Iris pigment epithelial cell (primary cell): ENCODE measurements around the gene VPS4B.
"Not testable (repeated sequence)": the region's sequence is repeated elsewhere in the genome, so short reads cannot be mapped to it uniquely, and the experiment has no call there.

Experiments used
- DNase-seq: peaks from one replicate; pipeline ENCODE4 v3.0.0-alpha.2; 2011; ENCODE audit warnings: low read depth

Gene VPS4B

DNA sequence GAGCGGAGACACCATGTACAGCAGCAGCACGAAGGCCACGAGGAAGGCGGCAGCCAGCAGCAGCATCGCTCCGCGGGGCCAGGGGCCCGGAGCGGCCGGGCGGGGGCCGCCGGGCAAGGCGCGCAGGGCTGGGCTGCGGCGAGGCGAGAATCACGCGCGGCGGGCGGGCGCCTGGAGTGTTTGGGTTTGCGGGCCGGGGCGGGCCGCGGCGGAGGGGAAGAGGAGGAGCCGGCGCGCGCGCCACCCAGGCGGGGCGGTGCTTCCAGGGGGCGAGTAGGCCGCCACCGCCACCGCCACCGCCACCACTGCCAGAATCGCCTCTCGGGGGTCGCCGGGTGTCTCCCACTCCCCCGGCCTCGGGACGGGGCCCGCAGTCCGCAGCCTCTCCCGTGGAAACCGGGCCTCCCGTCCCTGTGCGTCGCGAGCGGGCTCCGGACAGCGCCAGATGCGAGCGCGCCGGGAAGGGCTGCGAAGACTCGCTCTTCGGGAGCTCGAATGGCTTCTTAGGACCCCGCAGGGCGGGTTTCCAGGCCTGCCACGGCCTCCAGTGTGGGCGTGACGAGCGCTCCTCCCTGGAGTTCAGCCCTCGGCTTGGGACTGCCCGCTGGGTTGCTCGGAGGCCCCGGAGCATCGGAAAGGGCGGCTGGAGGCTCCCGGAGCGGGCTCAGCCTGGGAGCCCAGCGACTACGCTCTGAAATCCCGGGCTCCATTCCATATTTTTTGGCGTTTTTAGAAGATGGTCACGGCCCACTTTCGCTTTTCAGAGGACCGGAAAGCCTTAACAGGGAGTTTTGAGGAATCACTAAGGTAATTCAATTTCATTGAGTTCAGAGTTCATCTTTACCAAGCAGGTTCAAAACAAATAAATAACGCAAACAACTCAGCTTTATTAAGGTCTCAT, 55.0 kb downstream of the VPS4B start, which contains the start of gene KDSR:
KDSR (minus strand) TSS at position 154 of the 901 bp plus-strand sequence; CDS start at position 66, 88 bp downstream.
- DNase-seq, result peak; percentile 99

DNA sequence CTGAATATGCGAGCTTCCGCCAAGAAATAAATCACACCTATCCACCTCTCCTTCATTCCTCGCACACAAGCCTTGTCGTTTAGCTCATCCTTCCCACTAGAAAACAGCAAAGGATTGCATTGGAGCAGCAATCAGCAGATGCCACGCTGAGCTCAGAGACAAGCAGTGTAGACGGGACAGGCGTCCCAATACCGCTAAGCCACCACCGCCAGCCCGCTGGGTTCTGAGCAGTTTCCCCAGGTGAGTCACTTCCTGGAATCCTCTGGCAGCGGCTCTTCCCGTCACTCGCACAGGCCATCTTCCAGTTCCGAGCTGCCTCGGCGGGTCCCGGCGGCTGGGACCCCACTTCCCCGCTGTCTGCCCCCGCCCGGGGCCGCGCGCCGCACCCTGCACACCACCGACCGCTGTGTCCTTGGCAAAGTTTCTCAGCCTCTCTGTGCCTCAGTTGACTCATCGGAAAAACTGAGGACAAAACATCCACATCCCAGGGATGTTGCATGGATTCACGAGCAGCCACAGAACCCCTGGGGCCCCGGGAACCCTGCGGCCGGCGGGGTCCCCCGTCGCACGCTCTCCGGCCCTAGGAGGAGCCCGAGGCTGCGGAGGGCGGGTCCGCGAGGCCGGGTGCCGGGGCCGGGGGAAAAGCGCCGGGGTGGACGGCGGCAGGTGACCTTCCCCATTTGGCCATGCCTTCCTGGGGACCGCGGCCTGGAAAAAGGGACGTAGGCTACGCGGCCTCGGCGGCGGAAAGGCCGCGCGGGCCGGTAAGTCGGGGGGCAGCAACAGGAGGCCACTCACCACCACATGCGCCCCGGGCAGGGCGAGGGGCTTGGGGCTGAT, 55.8 kb downstream of the VPS4B start:
- peak; percentile 68 for DNase-seq

DNA sequence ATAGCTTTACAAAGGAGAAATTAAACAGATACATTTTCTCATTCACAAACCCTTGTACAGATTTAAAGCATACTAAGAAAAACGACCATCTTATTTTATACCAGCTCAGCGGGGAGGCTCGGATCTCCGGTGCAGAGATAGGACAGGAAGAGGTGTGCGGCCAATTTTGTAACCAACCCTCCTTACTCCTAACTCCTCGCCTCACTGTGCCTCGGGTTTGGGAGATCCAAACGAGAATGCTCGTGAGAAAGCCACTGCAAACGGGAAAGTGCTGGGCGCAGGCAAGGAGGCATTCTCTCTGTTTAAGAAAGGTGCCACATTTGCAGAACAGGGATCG, 56.4 kb downstream of the VPS4B start:
- peak; percentile 30 for DNase-seq

DNA sequence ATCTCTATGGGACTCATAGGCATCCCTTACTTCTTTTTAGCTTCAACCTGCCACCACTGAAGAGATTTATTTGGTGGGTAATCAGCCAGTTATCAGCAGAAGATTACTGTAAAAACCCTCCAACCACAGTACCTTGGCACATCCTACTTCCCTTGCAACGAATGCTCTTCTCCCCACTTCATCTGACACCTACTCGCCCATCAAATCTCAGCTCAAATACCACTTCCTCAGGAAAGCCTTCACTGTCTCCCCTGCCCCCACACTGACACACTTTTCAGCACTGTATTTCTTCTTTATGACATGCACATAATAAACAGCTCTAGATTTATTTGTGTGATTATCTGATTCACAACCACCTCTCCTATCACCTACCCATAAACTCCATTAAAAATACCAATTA, 58.3 kb downstream of the VPS4B start:
- no peak for DNase-seq

DNA sequence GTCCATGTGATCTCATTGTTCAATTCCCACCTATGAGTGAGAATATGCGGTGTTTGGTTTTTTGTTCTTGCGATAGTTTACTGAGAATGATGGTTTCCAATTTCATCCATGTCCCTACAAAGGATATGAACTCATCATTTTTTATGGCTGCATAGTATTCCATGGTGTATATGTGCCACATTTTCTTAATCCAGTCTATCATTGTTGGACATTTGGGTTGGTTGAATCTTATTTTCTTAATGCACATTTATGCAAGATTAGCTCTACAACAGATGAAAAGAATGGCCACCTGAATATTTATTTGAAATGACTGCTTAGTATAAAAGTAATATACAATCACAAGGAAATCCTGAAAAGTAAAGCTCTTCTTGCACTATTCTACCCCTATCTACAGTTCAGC, 58.9 kb downstream of the VPS4B start:
- not testable (repeated sequence) for DNase-seq

DNA sequence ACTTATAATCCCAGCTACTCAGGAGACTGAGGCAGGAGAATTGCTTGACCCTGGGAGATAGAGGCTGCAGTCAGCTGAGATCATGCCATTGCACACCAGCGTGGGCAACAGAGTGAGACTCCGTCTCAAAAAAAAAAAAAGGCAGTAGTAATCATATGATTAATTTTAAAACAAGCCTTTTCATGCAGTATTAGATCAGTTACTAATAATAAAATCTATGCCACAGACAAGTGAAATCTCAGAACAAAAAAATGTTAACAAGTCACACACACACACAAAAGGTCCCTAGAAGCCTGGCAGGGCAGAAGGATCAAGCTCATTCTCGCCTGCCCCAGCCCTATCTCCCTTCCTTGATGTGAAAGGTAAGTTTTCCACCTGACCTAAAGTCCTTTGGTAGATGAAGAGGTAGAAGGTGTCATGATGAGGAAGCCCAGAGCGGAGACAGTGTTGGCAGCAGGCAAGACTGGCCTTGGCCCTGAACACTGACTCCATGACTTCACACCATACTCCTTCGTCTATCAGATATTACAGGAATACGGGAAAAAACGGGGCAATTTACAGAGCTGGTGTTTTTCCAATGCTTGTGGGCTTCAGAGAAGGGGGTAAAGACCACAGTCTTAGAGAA, 65.9 kb downstream of the VPS4B start:
- no peak for DNase-seq

DNA sequence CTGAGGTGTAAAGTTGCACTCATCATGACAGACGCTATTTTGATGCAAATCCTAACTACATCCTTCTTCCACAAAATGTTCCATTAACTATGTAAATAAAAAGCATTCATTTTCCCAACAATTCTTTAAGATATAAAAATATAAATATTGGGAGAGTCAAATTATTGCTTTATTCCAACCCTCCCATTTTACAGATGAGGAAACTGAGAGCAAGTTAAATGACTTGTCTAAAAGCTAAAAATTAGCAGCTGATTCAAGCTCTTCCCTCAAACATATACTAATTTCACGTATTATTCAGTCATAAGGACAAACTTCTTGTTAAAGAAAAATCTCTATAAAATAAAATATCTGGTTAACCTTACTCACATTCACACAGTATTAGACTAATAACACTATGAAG, 72.0 kb downstream of the VPS4B start:
- DNase-seq, result no peak

DNA sequence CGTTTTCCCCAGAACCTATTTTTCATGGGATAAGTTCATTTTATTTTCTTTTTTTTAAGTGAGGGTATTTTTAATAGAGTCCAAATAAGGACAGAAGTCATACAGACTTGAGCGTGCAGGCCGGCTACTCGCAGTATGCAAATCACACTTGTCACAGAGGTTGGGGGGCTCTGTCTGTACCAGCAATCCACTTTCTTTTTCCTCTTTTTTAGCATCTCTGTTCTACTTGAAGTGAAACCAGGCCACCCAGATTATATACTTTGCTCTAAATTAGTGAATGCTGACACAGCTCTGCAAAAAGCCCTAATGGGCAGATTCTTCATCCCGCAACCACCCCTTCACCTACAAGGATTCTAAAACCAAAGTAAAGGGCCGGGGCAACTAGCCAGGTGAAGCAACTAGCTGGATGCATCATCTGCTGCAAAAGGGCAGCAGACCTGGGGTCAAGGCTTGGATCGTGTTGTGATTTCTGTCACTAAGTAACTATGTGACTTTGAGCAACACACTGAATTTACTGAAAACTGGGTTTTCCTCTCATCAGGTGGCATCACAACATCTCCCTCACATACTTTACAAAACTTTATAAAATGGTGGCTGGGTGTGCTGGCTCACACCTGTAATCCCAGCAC, 73.7 kb downstream of the VPS4B start:
- no peak for DNase-seq

DNA sequence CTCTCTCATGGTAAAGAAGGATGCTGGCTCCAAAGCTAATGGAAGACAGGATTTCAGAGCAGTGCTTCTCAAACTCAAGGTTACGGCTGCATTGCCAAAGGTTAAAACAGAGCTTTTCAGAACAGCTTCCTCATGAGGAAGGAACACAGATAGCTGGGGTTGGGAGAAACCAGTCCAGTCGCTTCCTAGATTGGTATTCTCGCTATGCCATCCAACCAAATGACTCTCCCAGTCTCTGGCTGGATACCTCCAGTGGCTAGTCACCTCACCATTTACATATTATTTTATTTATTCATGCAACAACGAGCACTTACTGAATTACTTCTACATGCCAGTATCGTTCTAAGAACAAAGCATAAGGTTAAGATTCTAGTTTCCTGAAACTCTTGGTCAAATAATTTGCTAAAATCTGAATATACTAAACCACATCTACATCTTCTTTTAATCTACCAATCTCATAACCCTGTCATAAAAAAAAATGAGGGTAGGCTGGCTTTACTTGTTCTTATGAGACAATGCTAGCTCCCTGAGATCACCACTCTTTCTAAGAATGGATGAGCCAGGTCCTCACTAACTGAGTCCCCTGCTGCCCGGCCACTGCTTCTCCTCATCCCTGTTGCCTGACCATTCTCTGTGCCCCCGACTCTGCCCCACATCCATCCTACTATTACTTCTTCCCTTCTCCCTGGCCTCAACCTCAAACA, 75.6 kb downstream of the VPS4B start:
- DNase-seq, result no peak

DNA sequence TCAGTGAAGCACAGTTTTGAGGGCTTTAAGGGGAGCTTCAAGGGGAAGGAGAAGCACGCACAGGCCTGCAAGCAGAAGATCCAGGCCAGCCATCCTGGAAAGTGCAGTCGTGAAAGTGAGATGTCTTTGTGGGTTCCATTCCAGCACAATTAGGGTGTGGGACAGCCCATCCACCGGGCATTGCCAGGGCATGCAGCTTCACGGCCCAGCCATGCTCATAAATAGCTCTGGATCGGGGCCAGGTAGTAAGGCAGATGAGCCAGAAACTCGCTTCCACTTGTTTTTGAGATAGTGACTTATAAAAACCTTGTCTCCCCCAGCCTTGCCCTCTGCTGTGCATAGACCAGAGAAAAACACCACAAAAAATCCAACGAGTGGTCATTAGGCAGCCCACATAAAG, 76.2 kb downstream of the VPS4B start:
- DNase-seq, result no peak

DNA sequence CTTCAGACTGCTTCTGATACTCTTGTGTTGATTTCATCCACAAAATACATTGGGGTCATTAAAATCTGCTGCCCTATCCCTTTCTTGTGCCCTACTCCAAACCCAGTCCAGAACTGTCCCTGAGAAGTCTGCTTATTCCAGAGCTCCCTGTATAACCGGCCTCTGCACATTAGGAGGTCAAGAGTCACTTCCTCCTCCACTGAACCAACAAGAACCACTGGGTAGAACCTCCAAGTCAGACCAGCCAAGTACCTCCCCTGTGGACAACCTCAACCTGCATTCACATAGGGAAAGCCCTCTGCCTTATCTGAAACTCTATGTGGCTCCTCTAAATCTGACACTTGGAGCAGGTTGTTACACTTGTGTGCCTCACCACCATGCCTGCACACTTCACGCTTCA, 77.4 kb downstream of the VPS4B start:
- no peak for DNase-seq

DNA sequence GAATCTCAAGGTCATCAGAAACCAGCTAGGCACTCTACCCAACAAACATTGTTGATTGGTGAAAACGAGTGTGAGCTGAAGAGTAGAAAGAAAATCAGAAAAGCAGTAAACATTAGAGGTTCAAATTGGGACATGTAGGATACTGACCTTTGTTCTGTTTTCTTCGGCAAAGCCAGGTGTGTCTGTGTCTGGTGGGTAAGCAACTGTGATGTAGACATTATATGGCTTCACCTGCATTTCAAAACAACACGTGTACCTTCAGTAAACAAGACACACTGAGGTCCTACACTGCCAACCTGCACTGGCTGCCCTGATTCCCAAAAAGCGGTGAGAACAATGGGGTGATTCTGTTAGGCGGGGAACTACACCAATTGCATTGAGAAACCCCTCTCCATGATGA, 78.0 kb downstream of the VPS4B start:
- no peak for DNase-seq

DNA sequence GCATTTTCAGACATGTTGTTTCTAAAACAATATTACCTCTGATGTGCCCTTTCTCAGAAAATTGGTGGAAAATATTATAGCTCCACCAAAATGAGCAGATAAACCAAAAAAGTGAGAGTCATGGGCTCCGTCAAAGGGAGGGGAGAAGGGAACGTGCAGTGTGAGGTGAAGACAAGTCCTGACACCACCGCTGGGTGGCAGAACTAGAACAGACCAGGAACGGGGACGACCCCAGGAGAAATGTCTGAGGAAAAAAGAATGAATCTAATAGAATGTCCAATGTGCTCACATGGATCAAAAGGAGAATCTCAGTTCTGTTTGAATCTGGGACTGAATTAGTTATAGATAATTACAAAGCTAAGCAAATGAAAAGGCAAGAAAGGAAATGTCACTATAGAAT, 80.1 kb downstream of the VPS4B start:
- DNase-seq, result peak; percentile 38

DNA sequence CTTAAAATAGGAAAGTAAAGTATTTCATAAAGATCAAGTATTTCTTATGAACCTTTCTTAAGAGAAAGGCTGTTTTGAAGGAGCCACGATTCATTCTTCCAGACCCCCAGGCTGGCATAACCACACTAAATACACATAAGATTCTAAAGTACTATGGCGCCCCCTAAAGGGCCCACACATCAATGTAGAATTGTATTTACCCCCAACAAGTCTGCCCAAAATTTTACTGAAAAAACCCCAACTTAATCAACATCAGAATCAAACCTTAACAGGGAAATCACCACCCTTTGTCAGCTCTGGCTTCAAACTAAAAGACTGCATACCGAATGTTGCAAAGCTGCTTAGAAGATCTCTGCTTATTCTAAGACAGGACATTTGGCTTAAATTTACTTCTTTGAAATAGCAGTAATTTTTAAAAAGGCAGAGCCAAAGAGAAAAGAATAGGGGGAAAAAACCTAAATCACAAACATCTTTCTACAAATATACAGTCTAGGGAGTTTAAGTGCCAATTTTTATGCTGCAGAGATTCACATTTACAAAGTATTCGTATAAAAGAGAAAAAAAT, 82.3 kb downstream of the VPS4B start:
- DNase-seq, result peak; percentile 43
